ENCODE results near the gene RANBP17.

DNA sequence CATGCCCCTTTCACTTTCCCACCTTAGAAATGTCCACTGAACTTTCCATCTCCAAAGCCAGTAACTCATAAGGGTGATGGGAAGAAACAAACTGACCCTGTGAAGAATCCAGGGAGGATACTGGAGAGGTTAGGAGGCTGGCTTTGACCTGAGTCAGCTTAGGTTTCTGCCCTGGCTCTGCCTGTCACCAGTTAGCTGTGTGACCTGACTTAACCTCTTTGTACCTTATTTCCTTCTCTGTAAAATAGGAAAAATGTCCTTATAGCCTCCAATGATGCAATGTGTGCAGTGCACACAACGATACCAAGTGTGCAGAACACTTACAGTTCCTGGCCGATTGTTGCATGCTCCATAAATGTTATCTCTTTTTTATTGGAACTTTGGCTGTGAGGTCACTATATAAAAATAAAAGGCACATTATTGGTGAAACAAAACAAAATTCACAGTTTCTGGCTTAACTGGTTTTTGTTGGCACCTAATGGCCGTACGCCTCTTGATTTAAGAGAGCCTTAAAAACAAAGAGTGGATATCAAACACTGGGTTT lies 40.5 kb upstream of the RANBP17 start:
- TF ChIP-seq EZH2 (IDR thresholded peaks at IDR 0.05; ENCODE audit: low read length, missing control alignments) (no peak), CTCF (conservative IDR thresholded peaks at IDR 0.05 in 1 of 2, IDR thresholded peaks at IDR 0.05 in 1 of 2; ENCODE audit: low read depth in 1 of 2, low read length in 2 of 2) (no peak)

Data from fibroblast of lung (primary cell).